Kasumi-1 (cell line): Measurements from ENCODE around the gene PAMR1.

ENCODE experiments used
- DNase-seq, 2 experiments: peaks; one replicate each; lab custom pipeline; 2025; lab: John Stamatoyannopoulos, UW

PAMR1 gene

GRCh38 chr11:35436581-35437250, 88.7 kb downstream of the PAMR1 start:
- DNase-seq, result no peak

- no peak for DNase-seq
Observed at GRCh38 chr11:35433588-35433987, 91.8 kb downstream of the PAMR1 start.

- DNase-seq, result no peak
Observed at GRCh38 chr11:35432464-35432863, 93.0 kb downstream of the PAMR1 start.

GRCh38 chr11:35427071-35427470, 98.3 kb downstream of the PAMR1 start:
- no peak for DNase-seq

GRCh38 chr11:35426351-35426750, 99.1 kb downstream of the PAMR1 start:
- no peak for DNase-seq

GRCh38 chr11:35425603-35426212, 99.7 kb downstream of the PAMR1 start:
- no peak for DNase-seq

GRCh38 chr11:35424157-35424940, 101.1 kb downstream of the PAMR1 start:
- DNase-seq, result no peak

- DNase-seq, result no peak
Observed at GRCh38 chr11:35420371-35420770, 105.0 kb downstream of the PAMR1 start.

GRCh38 chr11:35419830-35420333, 105.5 kb downstream of the PAMR1 start:
- no peak for DNase-seq

GRCh38 chr11:35419184-35419829, 106.1 kb downstream of the PAMR1 start, which contains the start of gene SLC1A2:
SLC1A2 (minus strand) TSS chr11:35419558; CDS start chr11:35418966, 592 bp downstream.
- DNase-seq, result peak; percentile 4 to 8

GRCh38 chr11:35418282-35419183, 106.9 kb downstream of the PAMR1 start:
- DNase-seq, result peak; percentile 2 to 29

GRCh38 chr11:35415487-35415886, 109.9 kb downstream of the PAMR1 start:
- DNase-seq, result no peak

GRCh38 chr11:35414776-35415175, 110.6 kb downstream of the PAMR1 start:
- no peak for DNase-seq

- DNase-seq, result no peak
Observed at GRCh38 chr11:35414311-35414710, 111.1 kb downstream of the PAMR1 start.

- DNase-seq, result no peak
Observed at GRCh38 chr11:35413598-35413997, 111.8 kb downstream of the PAMR1 start.

GRCh38 chr11:35412285-35412684, 113.1 kb downstream of the PAMR1 start:
- peak; percentile 19 to 32 for DNase-seq

- DNase-seq, result no peak
Observed at GRCh38 chr11:35407041-35407440, 118.4 kb downstream of the PAMR1 start.

GRCh38 chr11:35404388-35404775, 121.0 kb downstream of the PAMR1 start:
- peak in 1 of 2 experiments; percentile 6 for DNase-seq

GRCh38 chr11:35403765-35404387, 121.5 kb downstream of the PAMR1 start:
- DNase-seq, result no peak

- DNase-seq, result no peak
Observed at GRCh38 chr11:35402751-35403660, 122.4 kb downstream of the PAMR1 start.
